Measurements from ENCODE around the gene GAS7.

Gene GAS7

GRCh38 chr17:9994761-9995160 is 203.6 kb downstream of the GAS7 start:
- no peak overlapping the region for H3K27ac ChIP-seq (ENCODE audit: low read depth, low read length, severe bottlenecking)
- 95 to 98% methylated on average over 3 of the region's 4 CpGs for WGBS, 2 experiments (ENCODE audit: insufficient coverage in 2 of 2)
- H3K4me3 ChIP-seq (ENCODE audit: extremely low read depth, insufficient read depth, low read length, poor library complexity, severe bottlenecking): no peak overlapping the region
- no peaks in the 10 kb centered on the region for H3K36me3 ChIP-seq (ENCODE audit: control insufficient read depth, insufficient read depth, low read length)
- H3K9me3 ChIP-seq (ENCODE audit: control insufficient read depth, low read length): no peaks in the 10 kb centered on the region
- peaks cover 4% of the 10 kb centered on the region for H3K4me1 ChIP-seq (ENCODE audit: control insufficient read depth, insufficient read depth, low read length, poor library complexity, severe bottlenecking)

- 91 to 94% methylated on average over 7 of the region's 7 CpGs for WGBS, 2 experiments (ENCODE audit: insufficient coverage in 2 of 2)
- Histone ChIP-seq H3K4me1 (ENCODE audit: control insufficient read depth, insufficient read depth, low read length, poor library complexity, severe bottlenecking) (peaks cover 10% of the 10 kb centered on the region), H3K9me3 (ENCODE audit: control insufficient read depth, low read length) (no peaks in the 10 kb centered on the region), H3K27ac (ENCODE audit: low read depth, low read length, severe bottlenecking) (no peak overlapping the region), H3K36me3 (ENCODE audit: control insufficient read depth, insufficient read depth, low read length) (no peaks in the 10 kb centered on the region), H3K4me3 (ENCODE audit: extremely low read depth, insufficient read depth, low read length, poor library complexity, severe bottlenecking) (no peak overlapping the region)
Measured at GRCh38 chr17:9991796-9992195, 206.6 kb downstream of the GAS7 start.

DNA sequence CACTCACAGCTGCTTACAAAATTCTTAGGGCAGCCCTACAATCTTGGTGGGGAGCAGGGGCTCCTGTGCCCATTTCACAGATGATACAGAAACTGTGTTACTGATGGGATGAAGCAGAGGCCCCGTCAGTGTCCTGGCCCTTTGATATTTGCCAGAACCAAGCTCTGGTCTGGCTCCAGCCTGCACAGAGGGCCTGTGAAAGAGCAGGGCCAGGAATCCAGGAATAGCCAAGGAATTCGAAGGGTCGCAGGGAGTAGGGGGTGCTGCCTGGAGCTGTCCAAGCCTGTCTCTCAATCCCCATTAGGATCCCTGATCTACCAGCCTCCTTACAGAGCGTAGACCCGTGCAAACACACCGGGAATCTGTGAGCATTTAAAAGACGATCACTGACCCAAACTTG is 207.1 kb downstream of the GAS7 start:
- H3K4me1 ChIP-seq (ENCODE audit: control insufficient read depth, insufficient read depth, low read length, poor library complexity, severe bottlenecking): peaks cover 10% of the 10 kb centered on the region
- H3K9me3 ChIP-seq (ENCODE audit: control insufficient read depth, low read length): no peaks in the 10 kb centered on the region
- 85 to 94% methylated on average over 5 of the region's 7 CpGs for WGBS, 2 experiments (ENCODE audit: insufficient coverage in 2 of 2)
- no peak overlapping the region for H3K4me3 ChIP-seq (ENCODE audit: extremely low read depth, insufficient read depth, low read length, poor library complexity, severe bottlenecking)
- no peak overlapping the region for H3K27ac ChIP-seq (ENCODE audit: low read depth, low read length, severe bottlenecking)
- no peaks in the 10 kb centered on the region for H3K36me3 ChIP-seq (ENCODE audit: control insufficient read depth, insufficient read depth, low read length)

DNA sequence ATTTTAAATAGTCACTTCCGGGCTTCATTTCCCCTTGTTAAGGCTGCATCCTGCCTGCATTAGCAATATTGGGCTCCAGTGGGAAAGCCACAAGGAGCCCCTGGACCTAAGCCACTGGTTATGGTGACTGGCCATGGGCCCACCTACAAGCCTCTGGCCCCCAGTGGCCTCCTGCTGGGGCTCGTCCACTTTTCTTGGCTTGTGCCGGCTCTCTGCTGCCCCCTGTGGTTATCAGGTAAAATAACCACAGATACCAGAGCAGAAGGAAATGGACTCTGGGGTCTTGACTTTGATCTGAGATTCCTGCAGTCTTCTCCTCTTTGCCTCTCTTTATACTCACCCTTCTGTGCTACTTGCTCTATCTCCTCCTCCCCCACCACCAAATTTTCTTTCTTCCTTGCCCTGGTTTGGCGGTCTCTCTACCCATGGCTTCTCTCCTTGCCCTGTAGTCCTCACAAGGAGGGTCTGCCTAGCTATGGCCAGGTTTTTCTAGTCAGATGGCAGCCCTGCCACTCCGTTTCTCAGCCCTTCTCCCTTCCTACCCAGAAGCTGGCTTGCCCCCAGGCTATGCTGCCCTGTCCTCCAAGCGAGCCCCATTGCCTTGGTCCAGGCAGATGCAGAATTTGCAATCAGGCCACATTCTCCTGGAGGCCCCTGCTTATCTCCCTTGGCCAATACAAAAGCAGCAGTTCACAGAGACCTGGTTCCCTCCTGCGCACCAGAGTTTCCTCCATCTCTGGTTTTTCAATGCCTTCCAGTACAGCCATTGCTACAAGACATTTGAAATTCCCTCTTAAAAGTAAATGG is 210.4 kb downstream of the GAS7 start:
- no peak overlapping the region for H3K27ac ChIP-seq (ENCODE audit: low read depth, low read length, severe bottlenecking)
- H3K4me3 ChIP-seq (ENCODE audit: extremely low read depth, insufficient read depth, low read length, poor library complexity, severe bottlenecking): no peak overlapping the region
- peaks cover 10% of the 10 kb centered on the region for H3K4me1 ChIP-seq (ENCODE audit: control insufficient read depth, insufficient read depth, low read length, poor library complexity, severe bottlenecking)
- no peaks in the 10 kb centered on the region for H3K36me3 ChIP-seq (ENCODE audit: control insufficient read depth, insufficient read depth, low read length)
- no peaks in the 10 kb centered on the region for H3K9me3 ChIP-seq (ENCODE audit: control insufficient read depth, low read length)
- 69 to 80% methylated on average over 4 to 5 of the region's 7 CpGs for WGBS, 2 experiments (ENCODE audit: insufficient coverage in 2 of 2)

GRCh38 chr17:9986754-9987382 is 211.5 kb downstream of the GAS7 start:
- no peak overlapping the region for H3K27ac ChIP-seq (ENCODE audit: low read depth, low read length, severe bottlenecking)
- no peaks in the 10 kb centered on the region for H3K36me3 ChIP-seq (ENCODE audit: control insufficient read depth, insufficient read depth, low read length)
- peaks cover 9% of the 10 kb centered on the region for H3K4me1 ChIP-seq (ENCODE audit: control insufficient read depth, insufficient read depth, low read length, poor library complexity, severe bottlenecking)
- no peaks in the 10 kb centered on the region for H3K9me3 ChIP-seq (ENCODE audit: control insufficient read depth, low read length)
- no peak overlapping the region for H3K4me3 ChIP-seq (ENCODE audit: extremely low read depth, insufficient read depth, low read length, poor library complexity, severe bottlenecking)
- WGBS, 2 experiments (ENCODE audit: insufficient coverage in 2 of 2): 83 to 91% methylated on average over 1 to 7 of the region's 9 CpGs

DNA sequence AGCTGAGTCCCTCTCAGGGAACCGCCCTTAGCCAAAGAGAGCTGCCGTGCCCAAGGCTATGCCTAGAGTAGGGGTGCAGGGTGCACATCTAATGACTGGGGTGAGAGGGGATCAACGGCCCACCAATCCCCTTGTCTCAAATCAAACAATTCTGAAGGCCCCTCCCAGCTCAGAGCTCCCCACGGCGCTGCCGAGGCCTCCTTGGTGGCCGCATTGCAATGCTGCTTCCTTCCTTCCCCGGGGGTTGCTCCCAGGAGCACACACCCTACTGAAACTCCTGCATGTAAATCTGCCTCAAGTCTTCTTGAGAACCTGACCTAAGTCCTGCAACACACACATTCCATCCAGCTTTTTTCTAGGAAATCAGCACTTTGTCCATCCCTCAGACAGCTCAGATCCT is 212.8 kb downstream of the GAS7 start:
- Histone ChIP-seq H3K4me1 (ENCODE audit: control insufficient read depth, insufficient read depth, low read length, poor library complexity, severe bottlenecking) (peaks cover 6% of the 10 kb centered on the region), H3K4me3 (ENCODE audit: extremely low read depth, insufficient read depth, low read length, poor library complexity, severe bottlenecking) (no peak overlapping the region), H3K27ac (ENCODE audit: low read depth, low read length, severe bottlenecking) (no peak overlapping the region), H3K36me3 (ENCODE audit: control insufficient read depth, insufficient read depth, low read length) (no peaks in the 10 kb centered on the region), H3K9me3 (ENCODE audit: control insufficient read depth, low read length) (no peaks in the 10 kb centered on the region)
- 84 to 99% methylated on average over 5 to 8 of the region's 8 CpGs for WGBS, 2 experiments (ENCODE audit: insufficient coverage in 2 of 2)

DNA sequence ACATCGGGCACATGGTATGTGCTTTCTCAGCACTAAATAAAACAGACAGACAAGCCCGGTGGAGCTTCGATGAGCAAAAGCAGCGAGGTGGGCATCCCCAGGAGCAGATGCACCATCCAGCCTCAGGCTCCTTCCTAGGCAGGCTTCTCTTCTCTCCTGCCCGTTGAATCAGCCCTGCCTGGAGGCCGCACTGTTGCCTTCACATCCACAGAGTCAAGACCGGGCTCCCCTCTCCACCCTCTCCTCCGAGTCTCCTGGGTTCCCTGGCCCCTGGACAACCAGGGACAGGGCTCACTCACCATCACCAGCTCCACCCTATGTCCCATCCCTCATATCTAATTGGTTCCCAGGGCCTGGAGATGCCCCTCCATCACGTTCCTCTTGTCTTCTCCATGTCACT is 213.6 kb downstream of the GAS7 start:
- no peak overlapping the region for H3K27ac ChIP-seq (ENCODE audit: low read depth, low read length, severe bottlenecking)
- no peak overlapping the region for H3K4me3 ChIP-seq (ENCODE audit: extremely low read depth, insufficient read depth, low read length, poor library complexity, severe bottlenecking)
- H3K4me1 ChIP-seq (ENCODE audit: control insufficient read depth, insufficient read depth, low read length, poor library complexity, severe bottlenecking): peaks cover 6% of the 10 kb centered on the region
- WGBS, 2 experiments (ENCODE audit: insufficient coverage in 2 of 2): 94 to 97% methylated on average over 9 of the region's 9 CpGs
- no peaks in the 10 kb centered on the region for H3K9me3 ChIP-seq (ENCODE audit: control insufficient read depth, low read length)
- H3K36me3 ChIP-seq (ENCODE audit: control insufficient read depth, insufficient read depth, low read length): no peaks in the 10 kb centered on the region

DNA sequence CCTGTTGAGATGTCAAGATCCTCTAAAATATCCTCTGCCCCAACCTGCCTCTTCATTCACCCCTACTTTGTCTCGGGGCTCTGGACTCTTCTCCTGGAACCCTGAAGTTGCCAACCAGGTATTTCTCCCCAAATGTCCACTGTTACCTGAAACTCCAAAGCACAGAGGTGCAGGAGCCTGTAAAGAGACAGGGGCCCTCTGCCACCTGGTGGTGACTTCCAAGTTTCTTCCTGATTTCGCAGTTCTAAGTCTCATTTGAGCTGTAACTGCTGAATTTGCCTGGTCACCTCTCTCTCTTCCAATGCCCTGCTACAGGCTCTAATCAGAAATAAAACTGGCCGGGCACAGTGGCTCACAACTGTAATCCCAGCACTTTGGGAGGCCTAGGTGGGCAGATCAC is 216.2 kb downstream of the GAS7 start:
- Histone ChIP-seq H3K27ac (ENCODE audit: low read depth, low read length, severe bottlenecking) (no peak overlapping the region), H3K36me3 (ENCODE audit: control insufficient read depth, insufficient read depth, low read length) (no peaks in the 10 kb centered on the region), H3K4me1 (ENCODE audit: control insufficient read depth, insufficient read depth, low read length, poor library complexity, severe bottlenecking) (no peaks in the 10 kb centered on the region), H3K4me3 (ENCODE audit: extremely low read depth, insufficient read depth, low read length, poor library complexity, severe bottlenecking) (no peak overlapping the region), H3K9me3 (ENCODE audit: control insufficient read depth, low read length) (no peaks in the 10 kb centered on the region)
- WGBS, 2 experiments (ENCODE audit: insufficient coverage in 2 of 2): 57 to 61% methylated on average over 3 of the region's 3 CpGs

- H3K4me1 ChIP-seq (ENCODE audit: control insufficient read depth, insufficient read depth, low read length, poor library complexity, severe bottlenecking): no peaks in the 10 kb centered on the region
- H3K36me3 ChIP-seq (ENCODE audit: control insufficient read depth, insufficient read depth, low read length): no peaks in the 10 kb centered on the region
- H3K4me3 ChIP-seq (ENCODE audit: extremely low read depth, insufficient read depth, low read length, poor library complexity, severe bottlenecking): no peak overlapping the region
- WGBS, 2 experiments (ENCODE audit: insufficient coverage in 2 of 2): 86 to 88% methylated on average over 3 to 4 of the region's 4 CpGs
- H3K9me3 ChIP-seq (ENCODE audit: control insufficient read depth, low read length): no peaks in the 10 kb centered on the region
- H3K27ac ChIP-seq (ENCODE audit: low read depth, low read length, severe bottlenecking): no peak overlapping the region
Measured at GRCh38 chr17:9981344-9981915, 217.0 kb downstream of the GAS7 start.

GRCh38 chr17:9979463-9979995 is 218.9 kb downstream of the GAS7 start:
- 90 to 94% methylated on average over 10 to 13 of the region's 13 CpGs for WGBS, 2 experiments (ENCODE audit: insufficient coverage in 2 of 2)
- Histone ChIP-seq H3K4me3 (ENCODE audit: extremely low read depth, insufficient read depth, low read length, poor library complexity, severe bottlenecking) (no peak overlapping the region), H3K9me3 (ENCODE audit: control insufficient read depth, low read length) (no peaks in the 10 kb centered on the region), H3K36me3 (ENCODE audit: control insufficient read depth, insufficient read depth, low read length) (no peaks in the 10 kb centered on the region), H3K27ac (ENCODE audit: low read depth, low read length, severe bottlenecking) (no peak overlapping the region), H3K4me1 (ENCODE audit: control insufficient read depth, insufficient read depth, low read length, poor library complexity, severe bottlenecking) (peaks cover 1% of the 10 kb centered on the region)
